IPS DF 6.9 (cell line): ENCODE data around the gene CGN.

Experiments
- DNase-seq: peaks from one replicate; pipeline ENCODE4 v3.0.0-alpha.2; 2013; ENCODE audit warnings: low read depth, low spot score
- H3K27ac ChIP-seq: one replicate; pipeline ENCODE4 v1.5.1; 2013; ENCODE audit warnings: low read length, control low read depth
- H3K27me3 ChIP-seq: 2 replicates; pipeline ENCODE4 v1.6.1; 2013; ENCODE audit warnings: mild to moderate bottlenecking, low read length; ENCODE audit not compliant: control insufficient read depth, insufficient read depth
- H3K36me3 ChIP-seq: 2 replicates; pipeline ENCODE4 v1.6.1; 2013; ENCODE audit warnings: low read length; ENCODE audit not compliant: control insufficient read depth, insufficient read depth
- H3K4me1 ChIP-seq: 2 replicates; pipeline ENCODE4 v1.6.1; 2013; ENCODE audit warnings: low read length; ENCODE audit not compliant: control insufficient read depth, insufficient read depth
- H3K4me3 ChIP-seq: 2 replicates; pipeline ENCODE4 v1.5.1; 2013; ENCODE audit warnings: mild to moderate bottlenecking, low read length
- H3K9me3 ChIP-seq: 2 replicates; pipeline ENCODE4 v1.6.1; 2013; ENCODE audit warnings: low read length, inconsistent platforms; ENCODE audit not compliant: control insufficient read depth, insufficient read depth
- WGBS: extraction: QIAGEN DNeasy Blood & Tissue Kit; methylation state at CpG from one replicate; pipeline ENCODE4 v1.1.7; 2013; ENCODE audit warnings: mixed read lengths, missing lambda C conversion rate; ENCODE audit not compliant: insufficient read length, insufficient coverage; 5-methylcytosine and 5-hydroxymethylcytosine counted together

CGN gene

DNA sequence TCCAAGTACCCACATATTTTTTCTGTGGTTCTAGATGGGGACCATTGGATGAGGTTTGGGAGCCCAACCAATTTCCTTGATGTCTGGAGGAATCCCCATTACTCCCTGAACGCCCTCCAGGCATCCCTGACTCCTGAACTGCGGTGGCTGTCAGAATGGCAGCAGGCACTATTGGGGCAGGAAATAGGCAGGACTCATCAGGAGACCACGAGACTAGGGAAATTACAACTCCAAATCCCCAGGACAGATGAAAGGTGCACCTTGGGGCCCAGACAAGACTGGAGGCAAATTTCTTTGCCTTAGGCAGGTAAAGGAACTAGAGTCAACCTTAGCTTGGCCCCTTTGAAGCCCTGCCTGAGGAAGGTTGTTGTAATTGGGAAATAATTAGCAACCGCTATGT lies 1.1 kb downstream of the CGN start:
- H3K27me3 ChIP-seq = no peaks in the 10 kb centered on the region
- WGBS = no CpG with 5 or more reads among the region's 4 CpGs
- no peaks in the 10 kb centered on the region for H3K36me3 ChIP-seq
- no peak overlapping the region for H3K27ac ChIP-seq
- H3K4me3 ChIP-seq = peak overlapping the region; percentile 14; the same call in 1 of the 2 replicates
- DNase-seq = no peak
- H3K9me3 ChIP-seq = no peaks in the 10 kb centered on the region
- peaks cover 12% of the 10 kb centered on the region for H3K4me1 ChIP-seq

DNA sequence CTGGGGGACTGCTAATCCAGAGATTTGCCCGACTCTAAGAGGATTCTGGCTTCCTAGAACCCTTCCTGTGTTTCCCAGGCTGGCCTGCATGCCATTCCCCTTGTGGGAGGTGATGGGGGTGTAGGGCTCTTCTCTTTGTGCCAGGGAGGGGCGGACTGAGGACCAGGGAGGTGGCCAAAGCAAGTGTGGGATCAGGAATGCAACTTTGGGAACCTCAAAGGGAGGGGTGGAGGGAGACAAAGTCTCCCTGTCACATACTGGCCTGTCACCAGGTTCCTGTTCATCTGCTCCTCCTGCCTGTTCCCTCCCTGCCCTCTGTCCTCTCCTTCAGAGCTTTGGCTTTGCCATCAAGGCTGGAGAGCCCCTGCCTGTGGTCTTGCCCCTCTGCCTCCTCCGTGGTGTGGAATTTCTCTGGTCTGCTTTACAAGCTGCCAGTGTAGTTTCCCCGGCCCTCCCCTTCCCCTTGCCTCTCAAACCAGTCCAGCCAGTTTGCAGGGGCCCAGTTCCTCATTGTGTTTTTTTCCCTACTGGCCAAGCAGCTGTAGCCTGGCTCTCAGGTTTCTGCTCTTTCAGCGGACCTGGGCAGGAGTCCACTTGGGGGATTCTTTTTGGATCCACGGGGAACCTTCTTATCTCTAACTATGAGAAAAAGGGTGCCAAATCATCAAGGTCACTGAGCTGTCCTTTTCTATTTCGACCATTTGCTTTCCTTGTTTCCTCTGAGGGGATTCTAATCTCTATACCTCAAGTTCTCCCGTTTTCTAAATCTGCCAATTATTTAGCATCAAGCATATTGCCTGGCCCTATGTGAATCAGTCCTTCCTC lies 1.8 kb downstream of the CGN start:
- DNase-seq = no peak
- no CpG with 5 or more reads among the region's 8 CpGs for WGBS
- no peak overlapping the region; the same call in 1 of the 2 replicates for H3K4me3 ChIP-seq
- H3K36me3 ChIP-seq = no peaks in the 10 kb centered on the region
- H3K27me3 ChIP-seq = no peaks in the 10 kb centered on the region
- no peaks in the 10 kb centered on the region for H3K9me3 ChIP-seq
- peaks cover 12% of the 10 kb centered on the region for H3K4me1 ChIP-seq
- peak overlapping the region; percentile 29 for H3K27ac ChIP-seq

DNA sequence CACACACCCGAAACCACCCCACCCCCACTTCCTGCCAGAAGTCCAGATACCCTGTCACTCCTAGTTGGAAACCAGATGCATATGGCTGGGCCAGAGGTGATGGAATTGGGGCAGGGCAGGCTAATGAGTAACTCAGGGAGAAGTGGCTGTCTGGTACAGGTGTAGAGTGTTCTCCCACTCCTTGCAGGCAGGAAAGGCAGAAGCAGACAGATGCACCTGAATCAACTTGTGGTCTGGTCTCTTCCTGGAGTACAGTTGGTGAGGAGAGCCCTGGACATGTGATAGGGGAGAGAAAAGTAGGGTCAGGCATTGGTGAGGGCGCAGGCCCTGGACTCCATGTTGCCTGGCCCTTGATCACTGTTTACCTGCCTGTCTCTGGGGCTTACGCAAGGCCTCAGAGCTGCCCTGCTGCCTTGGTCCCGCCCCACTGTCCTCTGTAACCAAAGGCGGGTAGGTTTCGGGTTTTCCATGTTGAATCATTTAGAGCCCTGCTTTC lies 2.5 kb downstream of the CGN start:
- DNase-seq = no peak
- WGBS = no CpG with 5 or more reads among the region's 6 CpGs
- Histone ChIP-seq H3K36me3 (no peaks in the 10 kb centered on the region; the same call in 1 of the 2 replicates), H3K27me3 (no peaks in the 10 kb centered on the region), H3K4me1 (peaks cover 12% of the 10 kb centered on the region), H3K9me3 (no peaks in the 10 kb centered on the region), H3K27ac (peak overlapping the region; percentile 29), H3K4me3 (no peak overlapping the region)

DNA sequence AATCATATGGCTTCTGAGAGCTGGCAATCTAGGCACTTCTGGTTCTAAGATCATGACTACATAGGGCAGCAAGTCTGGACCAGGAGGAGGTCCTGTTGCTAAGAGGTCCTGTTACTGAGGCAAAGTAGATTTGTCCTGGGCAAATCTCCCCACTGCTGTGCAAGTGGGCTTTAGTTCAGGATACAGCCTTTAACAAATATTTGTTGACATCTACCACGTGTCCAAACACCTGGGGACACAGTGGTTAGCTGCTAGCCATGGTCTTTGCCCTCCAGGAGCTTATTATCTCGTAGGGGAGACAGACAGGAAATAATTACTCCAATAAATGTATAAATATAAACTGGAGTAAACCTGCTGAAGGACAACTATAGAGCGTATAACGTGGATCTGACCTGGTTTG lies 3.2 kb downstream of the CGN start:
- peaks cover 6% of the 10 kb centered on the region; the same call in 1 of the 2 replicates for H3K36me3 ChIP-seq
- no peak for DNase-seq
- WGBS = no CpG with 5 or more reads among the region's 4 CpGs
- peaks cover 12% of the 10 kb centered on the region for H3K4me1 ChIP-seq
- no peaks in the 10 kb centered on the region for H3K27me3 ChIP-seq
- H3K27ac ChIP-seq = no peak overlapping the region
- H3K9me3 ChIP-seq = no peaks in the 10 kb centered on the region
- H3K4me3 ChIP-seq = no peak overlapping the region

DNA sequence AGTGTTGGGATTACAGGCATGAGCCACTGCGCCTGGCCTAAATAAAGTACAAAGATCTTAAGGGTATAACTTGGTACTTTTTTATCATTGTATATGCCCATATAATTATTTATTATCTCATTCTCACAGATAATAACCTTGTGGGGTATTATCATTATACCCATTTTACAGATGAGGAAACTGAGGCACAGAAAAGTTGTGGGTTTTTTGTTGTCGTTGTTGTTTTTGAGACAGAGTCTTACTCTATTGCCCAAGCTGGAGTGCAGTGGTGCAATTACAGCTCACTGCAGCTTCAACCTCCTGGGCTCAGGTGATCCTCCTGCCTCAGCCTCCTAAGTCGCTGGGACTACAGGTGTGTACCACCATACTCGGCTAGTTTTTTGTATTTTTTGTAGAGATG lies 4.1 kb downstream of the CGN start:
- Histone ChIP-seq H3K36me3 (peaks cover 6% of the 10 kb centered on the region; the same call in 1 of the 2 replicates), H3K27me3 (no peaks in the 10 kb centered on the region), H3K4me1 (peaks cover 12% of the 10 kb centered on the region), H3K4me3 (no peak overlapping the region), H3K9me3 (no peaks in the 10 kb centered on the region), H3K27ac (no peak overlapping the region)
- no CpG with 5 or more reads among the region's 4 CpGs for WGBS
- DNase-seq = no peak

DNA sequence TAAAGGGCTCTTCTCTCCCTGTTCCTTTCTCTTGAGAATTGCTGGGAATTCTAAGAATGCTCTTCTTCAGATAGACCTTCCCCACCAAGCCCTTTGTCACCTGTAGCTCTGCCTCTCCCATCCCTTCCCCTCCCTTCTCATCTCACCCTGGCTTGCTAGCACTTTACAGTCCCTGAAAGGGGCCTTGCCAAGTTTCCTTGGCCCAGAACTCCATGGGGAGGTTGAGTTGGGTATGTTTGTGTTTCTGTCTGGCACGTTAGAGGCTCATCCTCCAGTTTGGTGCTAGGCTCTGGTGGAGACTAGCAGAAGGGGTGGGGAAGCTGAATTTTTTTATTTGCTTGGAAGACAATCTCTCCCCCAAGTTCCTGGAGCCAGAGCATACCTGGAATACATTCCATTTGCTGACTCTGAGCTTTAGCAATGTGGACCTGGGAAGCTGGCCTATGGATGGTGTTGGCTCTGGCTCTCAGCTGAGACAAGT lies 4.9 kb downstream of the CGN start:
- Histone ChIP-seq H3K27ac (no peak overlapping the region), H3K9me3 (no peaks in the 10 kb centered on the region), H3K4me1 (peaks cover 12% of the 10 kb centered on the region), H3K36me3 (peaks cover 9% of the 10 kb centered on the region), H3K27me3 (no peaks in the 10 kb centered on the region), H3K4me3 (no peak overlapping the region)
- no CpG with 5 or more reads among the region's 1 CpG for WGBS
- no peak for DNase-seq

DNA sequence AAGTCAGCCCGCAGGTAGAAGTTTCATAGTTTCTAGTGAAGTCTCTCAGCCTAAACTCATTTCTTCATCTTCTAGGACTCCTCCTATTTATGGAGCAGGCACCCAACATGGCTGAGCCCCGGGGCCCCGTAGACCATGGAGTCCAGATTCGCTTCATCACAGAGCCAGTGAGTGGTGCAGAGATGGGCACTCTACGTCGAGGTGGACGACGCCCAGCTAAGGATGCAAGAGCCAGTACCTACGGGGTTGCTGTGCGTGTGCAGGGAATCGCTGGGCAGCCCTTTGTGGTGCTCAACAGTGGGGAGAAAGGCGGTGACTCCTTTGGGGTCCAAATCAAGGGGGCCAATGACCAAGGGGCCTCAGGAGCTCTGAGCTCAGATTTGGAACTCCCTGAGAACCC lies 7.2 kb downstream of the CGN start:
- H3K4me1 ChIP-seq = peaks cover 9% of the 10 kb centered on the region
- no peaks in the 10 kb centered on the region for H3K27me3 ChIP-seq
- no peak overlapping the region for H3K4me3 ChIP-seq
- no peaks in the 10 kb centered on the region for H3K9me3 ChIP-seq
- peaks cover 12% of the 10 kb centered on the region for H3K36me3 ChIP-seq
- no peak overlapping the region for H3K27ac ChIP-seq
- no peak for DNase-seq
- no CpG with 5 or more reads among the region's 12 CpGs for WGBS

DNA sequence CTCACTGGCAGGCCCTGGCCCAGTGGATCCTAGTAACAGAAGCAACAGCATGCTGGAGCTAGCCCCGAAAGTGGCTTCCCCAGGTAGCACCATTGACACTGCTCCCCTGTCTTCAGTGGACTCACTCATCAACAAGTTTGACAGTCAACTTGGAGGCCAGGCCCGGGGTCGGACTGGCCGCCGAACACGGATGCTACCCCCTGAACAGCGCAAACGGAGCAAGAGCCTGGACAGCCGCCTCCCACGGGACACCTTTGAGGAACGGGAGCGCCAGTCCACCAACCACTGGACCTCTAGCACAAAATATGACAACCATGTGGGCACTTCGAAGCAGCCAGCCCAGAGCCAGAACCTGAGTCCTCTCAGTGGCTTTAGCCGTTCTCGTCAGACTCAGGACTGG lies 7.7 kb downstream of the CGN start:
- Histone ChIP-seq H3K36me3 (peaks cover 12% of the 10 kb centered on the region), H3K9me3 (no peaks in the 10 kb centered on the region), H3K4me3 (no peak overlapping the region), H3K27ac (no peak overlapping the region), H3K27me3 (no peaks in the 10 kb centered on the region), H3K4me1 (peaks cover 5% of the 10 kb centered on the region; the same call in 1 of the 2 replicates)
- DNase-seq = no peak
- WGBS = no CpG with 5 or more reads among the region's 15 CpGs

DNA sequence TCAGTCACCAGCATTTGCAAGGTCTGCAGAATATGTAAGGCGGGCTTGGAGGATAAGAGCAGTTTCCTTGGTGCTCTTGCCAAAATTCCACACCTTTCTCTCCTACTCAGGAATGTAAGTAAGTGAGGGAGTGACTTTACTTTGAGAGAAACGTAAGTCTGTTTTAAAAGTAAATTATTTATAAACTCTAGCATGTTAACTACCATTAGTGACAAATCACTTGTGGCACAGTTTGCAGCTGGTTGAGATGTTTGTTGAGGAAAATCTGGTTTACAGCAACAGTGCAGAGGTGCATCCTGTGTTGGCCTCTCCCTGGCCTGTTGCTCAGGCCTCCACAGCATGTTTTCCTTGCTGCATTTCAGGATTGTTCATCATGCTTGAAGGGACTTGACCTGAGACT lies 8.5 kb downstream of the CGN start:
- 0 out of 2 replicates have a peak, but pooled peaks cover 2% of the 10 kb centered on the region for H3K4me1 ChIP-seq
- DNase-seq = no peak
- H3K4me3 ChIP-seq = no peak overlapping the region
- no CpG with 5 or more reads among the region's 2 CpGs for WGBS
- H3K36me3 ChIP-seq = peaks cover 18% of the 10 kb centered on the region
- H3K27ac ChIP-seq = no peak overlapping the region
- H3K9me3 ChIP-seq = no peaks in the 10 kb centered on the region
- no peaks in the 10 kb centered on the region for H3K27me3 ChIP-seq

DNA sequence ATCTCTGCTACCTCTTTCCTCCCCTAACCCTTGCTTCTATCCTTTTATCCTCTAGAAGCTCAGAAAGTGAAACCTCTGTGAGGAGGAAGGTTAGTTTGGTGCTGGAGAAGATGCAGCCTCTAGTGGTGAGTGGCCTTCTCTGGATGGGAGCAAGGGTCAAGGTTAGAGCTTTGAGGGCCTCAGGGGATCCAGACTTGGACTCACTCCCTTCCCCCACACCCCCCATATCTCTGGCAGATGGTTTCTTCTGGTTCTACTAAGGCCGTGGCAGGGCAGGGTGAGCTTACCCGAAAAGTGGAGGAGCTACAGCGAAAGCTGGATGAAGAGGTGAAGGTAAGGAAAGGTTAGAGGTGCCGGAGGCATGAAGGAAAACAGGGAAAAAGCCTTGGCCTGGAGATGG lies 9.2 kb downstream of the CGN start:
- no CpG with 5 or more reads among the region's 4 CpGs for WGBS
- H3K9me3 ChIP-seq = no peaks in the 10 kb centered on the region
- peaks cover 20% of the 10 kb centered on the region for H3K36me3 ChIP-seq
- no peak overlapping the region for H3K4me3 ChIP-seq
- H3K4me1 ChIP-seq = 0 out of 2 replicates have a peak, but pooled peaks cover 2% of the 10 kb centered on the region
- H3K27me3 ChIP-seq = no peaks in the 10 kb centered on the region
- H3K27ac ChIP-seq = no peak overlapping the region
- DNase-seq = no peak
